ENCODE measurements around the gene ADGRA1. TPM values are rescaled to one million over a fixed set of nuclear protein-coding genes. Genes with fewer than 3 reads are reported as not detected.

Gene ADGRA1
- total RNA-seq, 2 experiments from 2014 or later = not detected

GRCh38 chr10:133040198-133040597, 47.5 kb upstream of the ADGRA1 start:
- POLR2A ChIA-PET = no interaction called here
- H3K4me2 ChIP-seq (ENCODE audit: low read length) = no peak overlapping the region
- intact Hi-C loops (cut with micrococcal nuclease; ENCODE audit: unreplicated experiment) = no loop called here
- no peak overlapping the region for H3K27ac ChIP-seq (ENCODE audit: low read depth, low read length, poor library complexity, severe bottlenecking)
- H3K79me2 ChIP-seq (ENCODE audit: insufficient read depth, low read depth, low read length) = no peaks in the 10 kb centered on the region
- BruUV-seq (replicated peaks) = no TSS peak
- no peak for DNase-seq (ENCODE audit: low spot score)
- H3K36me3 ChIP-seq (ENCODE audit: insufficient read depth, low read length) = no peaks in the 10 kb centered on the region
- TF ChIP-seq EZH2phosphoT487 (IDR thresholded peaks at IDR 0.05; ENCODE audit: borderline replicate concordance, low read depth, low read length) = no peak
- TF ChIP-seq CTCF (conservative IDR thresholded peaks at IDR 0.05; ENCODE audit: low read length) = no peak
- no peaks in the 10 kb centered on the region for H3K9me2 ChIP-seq (ENCODE audit: insufficient read depth, low read length)
- no peaks in the 10 kb centered on the region for H4K20me1 ChIP-seq (ENCODE audit: insufficient read depth, low read length)
- CTCF ChIA-PET (ENCODE audit: unreplicated experiment) = no interaction called here
- no peak overlapping the region for H3K4me3 ChIP-seq (ENCODE audit: low read depth, low read length, poor library complexity, severe bottlenecking)
- no peaks in the 10 kb centered on the region for H3K9me3 ChIP-seq (ENCODE audit: low read length)
- no peak overlapping the region for H2AFZ ChIP-seq (ENCODE audit: low read length)
- H3K4me1 ChIP-seq (ENCODE audit: insufficient read depth, low read length, poor library complexity, severe bottlenecking) = no peaks in the 10 kb centered on the region

- H3K9me2 ChIP-seq (ENCODE audit: insufficient read depth, low read length) = no peaks in the 10 kb centered on the region
- H4K20me1 ChIP-seq (ENCODE audit: insufficient read depth, low read length) = no peaks in the 10 kb centered on the region
- H3K9me3 ChIP-seq (ENCODE audit: low read length) = no peaks in the 10 kb centered on the region
- ChIA-PET CTCF (ENCODE audit: unreplicated experiment) (no interaction called here), POLR2A (no interaction called here)
- TF ChIP-seq CTCF (conservative IDR thresholded peaks at IDR 0.05; ENCODE audit: low read length) (no peak), EZH2phosphoT487 (IDR thresholded peaks at IDR 0.05; ENCODE audit: borderline replicate concordance, low read depth, low read length) (no peak)
- intact Hi-C loops (cut with micrococcal nuclease; ENCODE audit: unreplicated experiment) = no loop called here
- BruUV-seq (replicated peaks) = no TSS peak
- H2AFZ ChIP-seq (ENCODE audit: low read length) = no peak overlapping the region
- H3K4me2 ChIP-seq (ENCODE audit: low read length) = no peak overlapping the region
- H3K36me3 ChIP-seq (ENCODE audit: insufficient read depth, low read length) = no peaks in the 10 kb centered on the region
- DNase-seq (ENCODE audit: low spot score) = no peak
- no peaks in the 10 kb centered on the region for H3K79me2 ChIP-seq (ENCODE audit: insufficient read depth, low read depth, low read length)
- H3K4me3 ChIP-seq (ENCODE audit: low read depth, low read length, poor library complexity, severe bottlenecking) = no peak overlapping the region
- H3K27ac ChIP-seq (ENCODE audit: low read depth, low read length, poor library complexity, severe bottlenecking) = no peak overlapping the region
- H3K4me1 ChIP-seq (ENCODE audit: insufficient read depth, low read length, poor library complexity, severe bottlenecking) = no peaks in the 10 kb centered on the region
Observed at GRCh38 chr10:133041101-133041500, 46.6 kb upstream of the ADGRA1 start.

GRCh38 chr10:133042061-133042460, 45.7 kb upstream of the ADGRA1 start:
- Histone ChIP-seq H3K4me3 (ENCODE audit: low read depth, low read length, poor library complexity, severe bottlenecking) (no peak overlapping the region), H2AFZ (ENCODE audit: low read length) (no peak overlapping the region), H4K20me1 (ENCODE audit: insufficient read depth, low read length) (no peaks in the 10 kb centered on the region), H3K79me2 (ENCODE audit: insufficient read depth, low read depth, low read length) (no peaks in the 10 kb centered on the region), H3K9me2 (ENCODE audit: insufficient read depth, low read length) (no peaks in the 10 kb centered on the region), H3K36me3 (ENCODE audit: insufficient read depth, low read length) (no peaks in the 10 kb centered on the region), H3K4me2 (ENCODE audit: low read length) (no peak overlapping the region), H3K4me1 (ENCODE audit: insufficient read depth, low read length, poor library complexity, severe bottlenecking) (no peaks in the 10 kb centered on the region), H3K9me3 (ENCODE audit: low read length) (no peaks in the 10 kb centered on the region), H3K27ac (ENCODE audit: low read depth, low read length, poor library complexity, severe bottlenecking) (no peak overlapping the region)
- CTCF ChIA-PET (ENCODE audit: unreplicated experiment) = no interaction called here
- TF ChIP-seq EZH2phosphoT487 (IDR thresholded peaks at IDR 0.05; ENCODE audit: borderline replicate concordance, low read depth, low read length) (no peak), CTCF (conservative IDR thresholded peaks at IDR 0.05; ENCODE audit: low read length) (no peak)
- POLR2A ChIA-PET = no interaction called here
- no TSS peak for BruUV-seq (replicated peaks)
- DNase-seq (ENCODE audit: low spot score) = no peak
- intact Hi-C loops (cut with micrococcal nuclease; ENCODE audit: unreplicated experiment) = no loop called here
